H1 (cell line): ENCODE results near the gene SYNDIG1. TPM values are rescaled to one million over a fixed set of nuclear protein-coding genes. Genes with fewer than 3 reads are reported as not detected.

Experiments used
- CTCF ChIA-PET: fragments of 300-600 bp; sonication (Branson Sonifier 250); formaldehyde crosslinking; loops from one replicate; lab custom pipeline; 2021; ENCODE audit not compliant: partially characterized antibody; lab: Charles Lee
- POLR2A ChIA-PET: fragments of 300-600 bp; sonication (Branson Sonifier 250); formaldehyde crosslinking; loops from one replicate; lab custom pipeline; 2021; ENCODE audit warnings: inconsistent platforms; ENCODE audit not compliant: partially characterized antibody; lab: Charles Lee
- DNase-seq, 2 experiments: peaks; one replicate each; pipeline versions ENCODE4 v3.0.0 to v3.0.0-alpha.2; 2010 to 2022; ENCODE audit warnings: low spot score in 2 of 2, low read depth in 1 of 2, mixed read lengths in 1 of 2
- FAIRE-seq: peaks from 2 replicates; lab custom pipeline; 2011; peaks lifted over from hg19 to GRCh38; lab: Jason Lieb, UNC
- H2AFZ ChIP-seq: 2 replicates; pipeline ENCODE4 v1.8.1; 2012; ENCODE audit warnings: low read length, inconsistent platforms
- H2AK5ac ChIP-seq: 2 replicates; pipeline ENCODE4 v1.6.1; 2013; ENCODE audit warnings: low read depth, low read length
- H2BK120ac ChIP-seq: replicated peaks from 2 replicates; pipeline ENCODE3; 2013; ENCODE audit warnings: low read depth, low read length, inconsistent platforms
- H2BK12ac ChIP-seq: 2 replicates; pipeline ENCODE4 v1.6.1; 2013; ENCODE audit warnings: low read depth, low read length
- H2BK15ac ChIP-seq: 2 replicates; pipeline ENCODE4 v1.6.1; 2013; ENCODE audit warnings: low read length
- H2BK20ac ChIP-seq: 2 replicates; pipeline ENCODE4 v1.6.1; 2013; ENCODE audit warnings: low read length
- H2BK5ac ChIP-seq: 2 replicates; pipeline ENCODE4 v1.6.1; 2013; ENCODE audit warnings: low read depth, low read length
- H3K14ac ChIP-seq: 2 replicates; pipeline ENCODE4 v1.6.1; 2013; ENCODE audit warnings: inconsistent platforms; ENCODE audit not compliant: insufficient read length
- H3K18ac ChIP-seq: 2 replicates; pipeline ENCODE4 v1.6.1; 2013; ENCODE audit warnings: low read length; ENCODE audit errors: extremely low read depth
- H3K23ac ChIP-seq: 2 replicates; pipeline ENCODE4 v1.6.1; 2013; ENCODE audit warnings: inconsistent platforms; ENCODE audit not compliant: insufficient read length
- H3K23me2 ChIP-seq: 2 replicates; pipeline ENCODE4 v1.6.1; 2013; ENCODE audit warnings: low read depth, low read length
- H3K27ac ChIP-seq: 2 replicates; pipeline ENCODE4 v1.6.1; 2011; ENCODE audit warnings: low read depth, low read length, inconsistent platforms
- H3K27me3 ChIP-seq, 4 experiments: replicated peaks in 1 of 4; 1 replicate in 1 of 4; 2 replicates in 3 of 4; pipeline versions ENCODE4 v1.6.1 to v1.8.1; 2011 to 2013; ENCODE audit warnings: low read length in 3 of 4, mild to moderate bottlenecking in 3 of 4, inconsistent platforms in 2 of 4, mixed read lengths in 2 of 4, moderate library complexity in 1 of 4; ENCODE audit not compliant: control insufficient read depth in 3 of 4, insufficient read depth in 3 of 4; ENCODE audit errors: extremely low read depth in 1 of 4
- H3K36me3 ChIP-seq, 4 experiments: 2 replicates each; pipeline versions ENCODE4 v1.6.1 to v1.8.1; 2011 to 2013; ENCODE audit warnings: mild to moderate bottlenecking in 4 of 4, low read length in 3 of 4, moderate library complexity in 2 of 4, control low read depth in 1 of 4, inconsistent platforms in 1 of 4; ENCODE audit not compliant: insufficient read depth in 4 of 4, control insufficient read depth in 2 of 4
- H3K4ac ChIP-seq: replicated peaks from 2 replicates; pipeline ENCODE3; 2013; ENCODE audit warnings: low read length, low read depth, mixed read lengths, inconsistent platforms; ENCODE audit not compliant: insufficient read length
- H3K4me1 ChIP-seq, 4 experiments: replicated peaks in 1 of 4; 1 replicate in 1 of 4; 2 replicates in 3 of 4; pipeline versions ENCODE4 v1.6.1 to v1.8.1; 2011 to 2013; ENCODE audit warnings: low read length in 3 of 4, inconsistent platforms in 2 of 4, mixed read lengths in 1 of 4; ENCODE audit not compliant: insufficient read depth in 4 of 4, control insufficient read depth in 3 of 4
- H3K4me2 ChIP-seq, 2 experiments: 2 replicates each; pipeline versions ENCODE4 v1.6.1 to v1.8.1; 2011 to 2013; ENCODE audit warnings: low read depth in 2 of 2, low read length in 2 of 2, control low read depth in 1 of 2, inconsistent platforms in 1 of 2, mild to moderate bottlenecking in 1 of 2; ENCODE audit not compliant: insufficient read depth in 1 of 2
- H3K4me3 ChIP-seq, 4 experiments: fragments of 200-600, 300-600 bp in 1 of 4; sonication (generic), shearing (Covaris generic), sonication (Bioruptor Twin) in 1 of 4; 2 replicates each; pipeline versions ENCODE4 v1.5.1 to v1.8.1; 2011 to 2016; ENCODE audit warnings: low read length in 4 of 4, low read depth in 3 of 4, control low read depth in 2 of 4, inconsistent platforms in 2 of 4, mild to moderate bottlenecking in 2 of 4, mixed read lengths in 1 of 4, moderate library complexity in 1 of 4; ENCODE audit not compliant: insufficient read depth in 2 of 4; ENCODE audit errors: extremely low read depth in 1 of 4
- H3K56ac ChIP-seq: replicated peaks from 2 replicates; pipeline ENCODE3; 2013; ENCODE audit warnings: low read depth, mild to moderate bottlenecking, mixed read lengths, low read length, inconsistent platforms; ENCODE audit not compliant: insufficient read length
- H3K79me1 ChIP-seq: 2 replicates; pipeline ENCODE4 v1.6.1; 2013; ENCODE audit warnings: low read depth, low read length, control low read depth
- H3K79me2 ChIP-seq, 2 experiments: 2 replicates each; pipeline versions ENCODE4 v1.6.1 to v1.8.1; 2012 to 2013; ENCODE audit warnings: low read length in 2 of 2, mild to moderate bottlenecking in 2 of 2, inconsistent platforms in 1 of 2; ENCODE audit not compliant: insufficient read depth in 2 of 2, control insufficient read depth in 1 of 2
- H3K9ac ChIP-seq, 4 experiments: replicated peaks in 1 of 4; 1 replicate in 1 of 4; 2 replicates in 3 of 4; pipeline versions ENCODE4 v1.6.1 to v1.8.1; 2011 to 2013; ENCODE audit warnings: low read depth in 3 of 4, low read length in 3 of 4, control low read depth in 2 of 4, mild to moderate bottlenecking in 2 of 4, moderate library complexity in 2 of 4, inconsistent platforms in 1 of 4; ENCODE audit errors: extremely low read depth in 1 of 4
- H3K9me3 ChIP-seq, 2 experiments: 2 replicates each; pipeline versions ENCODE4 v1.6.1 to v1.8.1; 2012 to 2013; ENCODE audit warnings: mild to moderate bottlenecking in 2 of 2, moderate library complexity in 2 of 2, control low read depth in 1 of 2, inconsistent platforms in 1 of 2, low read depth in 1 of 2, low read length in 1 of 2, mixed read lengths in 1 of 2; ENCODE audit not compliant: insufficient read depth in 2 of 2
- H4K20me1 ChIP-seq, 2 experiments: replicated peaks in 1 of 2; 2 replicates each; pipeline versions ENCODE3 to v1.8.1; 2011 to 2013; ENCODE audit warnings: inconsistent platforms in 2 of 2, low read length in 2 of 2, mild to moderate bottlenecking in 1 of 2; ENCODE audit not compliant: insufficient read depth in 2 of 2, control insufficient read depth in 1 of 2
- H4K5ac ChIP-seq: 2 replicates; pipeline ENCODE4 v1.6.1; 2013; ENCODE audit warnings: low read length, low read depth, mixed read lengths, inconsistent platforms; ENCODE audit not compliant: insufficient read length
- H4K8ac ChIP-seq: 2 replicates; pipeline ENCODE4 v1.8.0; 2013; ENCODE audit warnings: mild to moderate bottlenecking, moderate library complexity, low read length, inconsistent platforms; ENCODE audit not compliant: insufficient read depth; ENCODE audit errors: extremely low read depth
- H4K91ac ChIP-seq: replicated peaks from 2 replicates; pipeline ENCODE3; 2013; ENCODE audit warnings: low read length, mixed read lengths, inconsistent platforms; ENCODE audit not compliant: insufficient read length
- BRCA1 ChIP-seq: IDR thresholded peaks from 2 replicates; pipeline ENCODE4 v1.6.1; 2012; ENCODE audit warnings: low read depth, low read length, improper control_type of control experiment
- FOSL1 ChIP-seq: IDR thresholded peaks from 2 replicates; pipeline ENCODE4 v1.6.1; 2011; ENCODE audit warnings: mild to moderate bottlenecking, low read depth, low read length, moderate library complexity; ENCODE audit not compliant: insufficient read depth
- GTF2F1 ChIP-seq: IDR thresholded peaks from 2 replicates; pipeline ENCODE4 v1.6.1; 2012; ENCODE audit warnings: low read depth, low read length, improper control_type of control experiment, borderline replicate concordance
- POLR2A ChIP-seq, 2 experiments: IDR thresholded peaks; 1 replicate in 1 of 2; 2 replicates in 1 of 2; pipeline ENCODE4 v1.6.1; 2011; ENCODE audit warnings: low read depth in 2 of 2, low read length in 2 of 2, mild to moderate bottlenecking in 2 of 2; ENCODE audit errors: control extremely low read depth in 1 of 2
- SP1 ChIP-seq: IDR thresholded peaks from 2 replicates; pipeline ENCODE4 v1.6.1; 2011; ENCODE audit warnings: low read depth, low read length
- YY1 ChIP-seq: IDR thresholded peaks from 2 replicates; pipeline ENCODE4 v1.6.1; 2011; ENCODE audit warnings: low read depth, mild to moderate bottlenecking, low read length
- WGBS, 2 experiments: shearing (Covaris generic) in 1 of 2; methylation state at CpG; one replicate each; pipeline versions ENCODE4 v1.1.6 to v1.1.7; 2013 to 2015; ENCODE audit warnings: low lambda C conversion rate in 2 of 2, mixed read lengths in 2 of 2, inconsistent platforms in 1 of 2, low coverage in 1 of 2, missing lambda C conversion rate in 1 of 2; ENCODE audit not compliant: insufficient replicate concordance in 2 of 2, insufficient coverage in 1 of 2, insufficient read length in 1 of 2; ENCODE audit errors: extremely low coverage in 1 of 2, missing lambda C conversion rate in 1 of 2; 5-methylcytosine and 5-hydroxymethylcytosine counted together
- polyA plus RNA-seq, 7 experiments: library from polyadenylated mRNA; depleted of rRNA in 3 of 7; stranded (reverse) in 5 of 7; unstranded in 2 of 7; fragments of >200 nt in 5 of 7; fragments of 200-250 nt in 2 of 7; gene quantifications; 1 replicate in 5 of 7; 2 replicates in 1 of 7; 4 replicates in 1 of 7; pipeline versions ENCODE4 v1.2.1 to v1.2.3, GENCODE V29; 2011 to 2013; ENCODE audit warnings: missing spikeins in 2 of 7, mixed read lengths in 2 of 7
- total RNA-seq: library from RNA; stranded (reverse); fragmentation: NEBNext Ultra II Directional; extraction: Animal tissue kit (Norgen Biotek cat#: 25700); gene quantifications from 2 replicates; pipeline ENCODE4 v1.2.1, GENCODE V29; 2021

The SYNDIG1 gene
- total and polyA plus RNA-seq, 2 of the 8 experiments (the other 6 are each of a cell fraction or from before 2014, with no cell fraction given), result 6.5 to 7.8 TPM

DNA sequence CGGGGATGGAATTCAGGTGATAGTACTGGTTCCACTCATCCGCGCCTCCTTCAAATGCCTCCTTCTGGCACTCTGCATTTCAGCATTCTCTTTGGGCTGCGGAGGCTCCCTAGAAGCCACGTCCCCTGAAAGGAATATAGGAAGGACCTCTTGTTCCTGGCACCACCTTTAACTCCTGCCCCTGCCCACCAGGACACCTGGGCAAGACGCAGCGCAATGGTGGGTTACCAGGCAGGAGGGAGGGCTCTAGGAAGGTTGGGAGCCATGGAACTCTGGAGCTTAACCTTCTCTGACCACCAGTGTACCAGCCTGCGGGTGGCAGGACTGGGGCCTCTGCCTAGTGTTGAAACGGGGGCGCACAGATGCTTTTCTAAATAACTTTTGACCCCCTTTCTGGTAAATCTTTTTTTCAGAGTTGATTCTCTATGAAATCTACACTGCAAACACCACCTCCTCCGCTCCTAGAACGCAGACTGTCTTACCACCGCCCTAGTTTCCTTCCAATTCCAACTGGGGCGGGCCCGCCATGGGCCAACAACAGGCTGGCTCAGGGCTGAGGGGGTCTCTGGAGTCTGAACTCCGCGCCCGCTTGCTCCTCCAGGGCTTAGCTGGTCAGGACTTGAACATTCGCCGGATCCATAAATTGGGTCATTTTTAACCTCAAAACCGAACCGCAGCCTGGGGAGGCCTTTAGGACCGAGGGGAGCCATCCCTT lies 871 bp upstream of the SYNDIG1 start:
- Histone ChIP-seq H2AFZ (no peak overlapping the region), H3K9ac (no peak overlapping the region; a peak in 1 of 7 replicates), H2BK12ac (peak overlapping the region; percentile 82; the same call in 1 of the 2 replicates), H3K14ac (no peak overlapping the region), H2BK5ac (peak overlapping the region; percentile 5; the same call in 1 of the 2 replicates), H3K79me2 (peaks cover 0 to 34% of the 10 kb centered on the region in 2 experiments; a peak in 2 of 4 replicates), H3K4ac (peak overlapping the region; percentile 24), H2AK5ac (no peak overlapping the region), H3K9me3 (no peaks in the 10 kb centered on the region), H3K18ac (peak overlapping the region; percentile 73), H4K20me1 (peaks cover 8 to 15% of the 10 kb centered on the region in 2 experiments), H2BK15ac (peak overlapping the region; percentile 84; the same call in 1 of the 2 replicates), H3K23me2 (peaks cover 18% of the 10 kb centered on the region), H3K56ac (no peak overlapping the region), H3K27me3 (peaks cover 4 to 54% (median 28%) of the 10 kb centered on the region in 4 experiments; a peak in 6 of 7 replicates), H4K8ac (no peak overlapping the region; the same call in 1 of the 2 replicates), H2BK20ac (peak overlapping the region; percentile 65), H3K27ac (no peak overlapping the region), H3K79me1 (no peaks in the 10 kb centered on the region; the same call in 1 of the 2 replicates), H3K23ac (no peak overlapping the region), H2BK120ac (peak overlapping the region; percentile 8), H3K36me3 (no peaks in the 10 kb centered on the region), H3K4me2 (peak overlapping the region; percentile 91 to 99), H3K4me3 (peak overlapping the region; percentile 58 to 84 (median 75)), H3K4me1 (peaks cover 6 to 13% (median 9%) of the 10 kb centered on the region in 4 experiments; a peak in 6 of 7 replicates), H4K5ac (no peak overlapping the region), H4K91ac (peak overlapping the region; percentile 62)
- POLR2A ChIA-PET, result interaction anchor here (0.5 to 0.7 kb wide), 2 partner anchors 26 to 903 kb away, joined by 3 read pairs; no protein-coding TSS in a partner anchor
- WGBS, 2 experiments, result 21% methylated on average over 23 of the region's 23 CpGs; no CpG with 5 or more reads in 1 of the 2 experiments
- FAIRE-seq, result no peak
- DNase-seq, result no peak
- CTCF ChIA-PET, result interaction anchor here (1.1 to 3.0 kb wide), 3 partner anchors 10 to 308 kb away, joined by 3 to 9 read pairs (median 3); no protein-coding TSS in a partner anchor
- no peak for TF ChIP-seq POLR2A (IDR thresholded peaks at IDR 0.05; ENCODE audit: control extremely low read depth in 1 of 2, low read depth in 2 of 2, low read length in 2 of 2)
- TF ChIP-seq YY1, result no peak
- no peak; the same call in 1 of the 2 replicates for TF ChIP-seq SP1
- TF ChIP-seq BRCA1, result no peak
- TF ChIP-seq GTF2F1, result no peak
- peak; percentile 91 for TF ChIP-seq FOSL1
